ENCODE results near the gene ARHGAP31.

ARHGAP31 gene

DNA sequence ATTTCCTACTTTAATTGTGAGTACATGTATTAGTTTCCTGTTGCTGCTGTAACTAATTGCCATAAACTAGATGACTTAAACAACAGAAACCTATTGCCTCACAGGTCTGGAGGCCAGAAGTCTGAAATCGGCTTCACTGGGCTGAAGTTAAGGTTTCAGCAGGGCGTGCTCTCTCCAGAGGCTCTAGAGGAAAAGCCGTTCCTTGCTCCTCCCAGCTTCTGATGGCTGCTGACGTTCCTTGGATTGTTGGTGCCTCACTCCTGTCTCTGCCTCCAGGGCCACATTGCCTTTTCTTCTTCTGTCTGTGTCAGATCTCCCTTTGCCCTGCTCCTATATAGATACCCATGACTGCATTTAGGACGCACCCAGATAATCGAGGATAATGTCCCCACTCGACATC lies 80.9 kb downstream of the ARHGAP31 start:
- no peak for DNase-seq (ENCODE audit: low read depth, low spot score)
- H3K27ac ChIP-seq = no peak overlapping the region

DNA sequence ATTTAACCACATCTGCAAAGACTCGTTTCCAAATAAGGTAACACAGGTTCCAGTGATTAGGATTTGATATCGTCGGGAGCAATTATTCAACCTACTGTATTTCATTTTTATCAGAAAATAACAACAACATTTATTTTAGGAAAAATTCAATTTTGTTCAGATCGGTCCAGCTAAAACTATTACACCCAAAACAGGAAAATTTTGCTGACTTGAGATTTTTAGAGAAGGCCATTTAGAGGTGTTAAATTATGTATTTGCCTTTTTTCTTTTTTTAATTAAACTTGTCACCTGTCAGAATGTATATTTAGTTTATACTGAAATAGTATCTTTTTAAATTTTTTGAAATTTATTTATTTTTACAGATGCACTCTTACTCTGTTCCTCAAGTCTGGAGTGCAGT lies 81.3 kb downstream of the ARHGAP31 start:
- no peak overlapping the region for H3K27ac ChIP-seq
- DNase-seq (ENCODE audit: low read depth, low spot score) = no peak

- no peak for DNase-seq (ENCODE audit: low read depth, low spot score)
- no peak overlapping the region for H3K27ac ChIP-seq
Observed at GRCh38 chr3:119376758-119377157, 82.6 kb downstream of the ARHGAP31 start.

- DNase-seq (ENCODE audit: low read depth, low spot score) = no peak
- no peak overlapping the region for H3K27ac ChIP-seq
Observed at GRCh38 chr3:119378259-119378803, 84.1 kb downstream of the ARHGAP31 start.

DNA sequence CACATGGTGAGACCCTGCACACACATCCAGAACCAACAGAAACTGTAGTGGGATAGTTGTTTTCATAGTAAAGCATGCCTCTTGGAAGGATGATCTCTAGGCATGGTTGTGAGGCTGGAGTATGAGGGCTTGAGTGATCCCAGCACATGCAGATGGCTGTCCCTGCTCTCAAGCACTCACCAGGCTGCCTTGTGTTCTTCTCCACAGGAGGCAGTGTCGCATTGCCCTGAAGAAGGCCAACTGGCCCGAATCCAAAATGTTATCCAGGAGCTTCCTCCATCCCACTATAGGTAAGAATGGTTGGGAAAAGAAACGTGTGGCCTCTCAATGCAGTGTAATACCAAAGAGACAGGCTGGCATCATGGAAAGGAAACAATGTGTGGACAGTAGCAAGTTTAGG lies 86.5 kb downstream of the ARHGAP31 start:
- DNase-seq (ENCODE audit: low read depth, low spot score) = no peak
- H3K27ac ChIP-seq = no peak overlapping the region

- H3K27ac ChIP-seq = no peak overlapping the region
- DNase-seq (ENCODE audit: low read depth, low spot score) = no peak
Observed at GRCh38 chr3:119382134-119382533, 88.0 kb downstream of the ARHGAP31 start.

- no peak for DNase-seq (ENCODE audit: low read depth, low spot score)
- H3K27ac ChIP-seq = no peak overlapping the region
Observed at GRCh38 chr3:119388577-119388976, 94.4 kb downstream of the ARHGAP31 start.

DNA sequence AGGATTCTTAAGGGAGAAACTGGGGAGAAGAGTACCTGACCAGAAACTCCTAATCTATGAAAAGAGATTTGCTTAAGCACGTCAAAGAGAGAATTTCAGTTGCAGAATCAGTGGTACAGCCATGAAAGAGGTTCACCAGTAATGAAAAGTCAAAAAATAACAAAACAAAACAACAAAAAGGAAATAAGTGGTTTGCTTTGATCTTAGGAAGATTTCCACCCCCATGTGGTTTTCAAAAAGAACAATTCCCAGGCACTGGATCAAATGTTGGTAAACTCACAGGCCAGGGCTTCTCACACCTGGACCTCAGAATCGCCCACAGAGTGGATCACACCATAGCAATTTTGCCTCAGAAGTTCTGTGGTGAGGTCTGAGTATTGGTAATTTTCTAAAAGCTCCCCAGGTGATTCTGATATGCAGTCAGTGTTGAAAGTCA lies 101.8 kb downstream of the ARHGAP31 start:
- H3K27ac ChIP-seq = no peak overlapping the region
- DNase-seq (ENCODE audit: low read depth, low spot score) = no peak

DNA sequence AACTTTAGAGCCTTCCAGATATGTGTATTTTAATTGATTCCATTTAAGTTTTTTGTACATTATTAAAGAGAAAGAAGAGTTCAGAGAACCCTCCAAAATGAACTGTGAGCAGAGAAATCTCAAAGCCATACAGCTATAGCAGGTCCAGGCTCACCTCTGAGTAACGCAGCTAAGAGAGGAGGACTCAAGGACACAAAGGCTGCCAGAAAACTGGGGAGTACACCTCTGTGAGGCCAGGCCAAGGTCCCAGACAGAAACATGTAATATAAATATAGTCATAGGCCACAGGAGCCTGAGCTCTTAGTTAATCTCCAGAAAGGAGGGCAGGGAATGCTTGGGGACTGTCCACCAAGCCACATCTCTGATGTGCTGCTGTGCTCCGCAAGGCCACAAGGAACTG lies 102.7 kb downstream of the ARHGAP31 start:
- no peak for DNase-seq (ENCODE audit: low read depth, low spot score)
- H3K27ac ChIP-seq = no peak overlapping the region

- no peak for DNase-seq (ENCODE audit: low read depth, low spot score)
- no peak overlapping the region for H3K27ac ChIP-seq
Observed at GRCh38 chr3:119400466-119400865, 106.3 kb downstream of the ARHGAP31 start.

DNA sequence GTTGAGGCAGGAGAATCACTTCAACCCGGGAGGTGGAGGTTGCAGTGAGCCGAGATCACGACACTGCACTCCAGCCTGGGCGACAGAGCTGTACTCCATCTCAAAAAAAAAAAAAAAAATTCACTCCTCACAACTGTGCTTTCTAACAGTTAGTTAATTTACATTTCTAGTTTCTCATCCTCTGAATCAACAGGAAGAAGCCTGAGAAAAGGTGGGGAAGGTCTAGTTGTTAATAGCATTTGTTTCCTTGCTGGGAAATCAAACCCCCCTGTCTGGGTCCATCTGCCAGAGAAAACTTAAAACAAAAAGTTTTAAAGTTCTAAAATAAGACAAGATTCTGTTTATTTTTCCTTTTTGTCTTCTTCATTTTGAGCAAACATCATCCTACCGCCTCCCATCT lies 106.9 kb downstream of the ARHGAP31 start:
- no peak overlapping the region for H3K27ac ChIP-seq
- no peak for DNase-seq (ENCODE audit: low read depth, low spot score)

DNA sequence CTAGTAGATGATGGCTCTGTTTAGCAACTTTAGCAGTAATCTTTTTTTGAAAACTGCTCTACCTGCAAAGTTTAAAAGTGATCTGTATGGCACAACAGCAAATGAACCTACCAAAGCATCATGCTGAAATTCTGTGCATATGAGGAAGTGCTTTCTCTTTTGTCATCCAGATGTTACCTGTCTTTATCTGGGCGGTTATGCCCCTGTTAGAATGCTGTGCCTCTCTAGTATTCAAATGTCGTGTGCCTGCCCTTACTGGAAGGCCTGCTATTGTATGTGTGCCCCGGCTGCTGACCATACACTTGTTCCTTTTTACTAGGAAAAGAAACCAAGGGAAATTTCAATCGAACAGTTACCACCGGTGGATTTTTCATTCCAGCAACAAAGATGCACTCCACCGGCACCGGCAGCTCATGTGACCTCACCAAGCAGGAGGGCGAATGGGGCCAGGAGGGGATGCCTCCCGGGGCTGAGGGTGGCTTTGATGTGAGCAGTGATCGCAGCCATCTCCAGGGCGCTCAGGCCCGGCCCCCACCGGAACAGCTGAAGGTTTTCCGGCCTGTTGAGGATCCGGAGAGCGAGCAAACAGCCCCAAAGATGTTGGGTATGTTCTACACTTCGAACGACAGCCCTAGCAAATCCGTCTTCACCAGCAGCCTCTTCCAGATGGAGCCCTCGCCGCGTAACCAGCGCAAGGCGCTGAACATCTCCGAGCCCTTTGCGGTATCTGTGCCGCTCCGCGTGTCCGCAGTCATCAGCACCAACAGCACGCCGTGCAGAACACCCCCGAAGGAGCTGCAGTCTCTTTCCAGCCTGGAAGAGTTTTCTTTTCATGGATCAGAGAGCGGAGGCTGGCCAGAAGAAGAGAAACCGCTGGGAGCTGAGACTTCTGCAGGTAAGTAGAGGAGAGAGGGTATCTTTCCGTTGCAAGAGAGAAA lies 107.6 kb downstream of the ARHGAP31 start:
- no peak for DNase-seq (ENCODE audit: low read depth, low spot score)
- no peak overlapping the region for H3K27ac ChIP-seq

GRCh38 chr3:119402791-119403190 lies 108.6 kb downstream of the ARHGAP31 start:
- H3K27ac ChIP-seq = no peak overlapping the region
- no peak for DNase-seq (ENCODE audit: low read depth, low spot score)

- H3K27ac ChIP-seq = no peak overlapping the region
- DNase-seq (ENCODE audit: low read depth, low spot score) = no peak
Observed at GRCh38 chr3:119403201-119403600, 109.0 kb downstream of the ARHGAP31 start.

DNA sequence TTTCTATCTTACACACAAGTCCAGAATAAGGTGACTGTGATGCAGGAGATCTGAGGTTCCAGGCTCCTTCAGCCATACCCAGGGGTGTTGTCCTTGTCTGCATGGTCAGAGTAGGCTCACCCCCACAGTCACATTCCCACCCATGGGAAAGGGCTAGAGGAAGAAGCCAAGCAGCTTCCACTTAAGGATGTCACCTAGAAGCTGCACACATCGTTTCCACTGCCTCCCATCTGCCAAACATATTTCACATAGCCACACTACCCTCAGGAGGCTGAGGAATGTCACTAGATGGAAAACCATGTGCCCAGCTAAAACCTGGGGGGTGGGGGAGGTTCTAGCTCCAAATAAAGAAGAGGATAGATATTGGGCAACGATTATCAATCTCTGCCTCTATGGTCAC lies 111.1 kb downstream of the ARHGAP31 start:
- no peak overlapping the region for H3K27ac ChIP-seq
- no peak for DNase-seq (ENCODE audit: low read depth, low spot score)

DNA sequence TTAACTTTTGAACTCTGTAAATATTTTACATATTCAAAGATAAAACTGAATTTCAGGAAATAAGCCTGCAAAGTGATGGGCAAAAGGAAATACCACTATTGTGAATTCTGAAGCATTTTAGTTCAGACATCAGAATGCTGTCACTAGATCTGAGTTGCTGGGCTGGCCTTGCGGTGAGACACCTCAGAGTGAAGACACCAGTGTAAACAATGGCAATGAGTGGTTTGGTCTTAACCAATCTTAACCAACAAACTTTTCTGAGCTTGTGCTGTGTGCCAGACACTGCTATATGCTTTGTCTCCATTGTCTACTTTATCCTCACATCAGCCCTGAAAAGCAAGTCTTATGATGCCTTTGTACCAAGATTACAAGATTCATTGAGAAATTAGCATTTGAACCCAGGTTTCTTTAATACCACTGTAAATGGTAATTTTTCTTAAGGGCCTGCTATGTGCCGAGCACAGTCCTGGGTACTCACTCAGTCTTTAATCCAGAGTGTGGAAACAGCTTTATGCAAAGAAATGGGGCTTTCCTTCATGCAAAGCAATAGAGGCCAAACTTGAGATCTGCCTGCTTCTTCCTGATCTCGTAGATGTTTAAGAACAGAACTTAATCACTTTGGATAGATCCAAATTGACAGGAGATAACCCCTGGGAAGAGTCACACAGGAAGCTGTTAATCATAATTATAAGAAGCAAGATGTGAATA lies 114.2 kb downstream of the ARHGAP31 start:
- no peak for DNase-seq (ENCODE audit: low read depth, low spot score)

DNA sequence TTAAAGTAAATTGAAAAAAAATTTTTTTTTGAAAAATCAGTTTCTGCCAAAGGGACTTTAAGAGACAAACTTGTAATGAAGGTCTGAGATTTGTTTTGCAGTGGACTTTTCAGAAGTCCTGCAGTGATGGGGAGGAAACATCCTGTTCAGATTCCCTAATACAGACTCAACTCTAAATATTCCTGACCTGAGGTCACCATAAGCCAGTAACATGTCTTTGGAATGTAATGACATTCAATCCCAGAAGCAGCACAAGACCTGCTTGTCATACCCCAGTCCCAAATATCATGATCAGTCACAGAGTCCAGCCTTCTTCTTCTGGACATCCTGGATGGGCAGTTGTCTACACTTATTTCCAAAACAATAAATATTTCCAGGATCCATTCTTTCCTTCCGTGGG lies 115.7 kb downstream of the ARHGAP31 start:
- H3K27ac ChIP-seq = no peak overlapping the region
- DNase-seq (ENCODE audit: low read depth, low spot score) = no peak

More for the DNA sequence above, 114.2 kb downstream of the ARHGAP31 start:
- H3K27ac ChIP-seq = no peak overlapping the region

GRCh38 chr3:119413603-119414280 lies 119.6 kb downstream of the ARHGAP31 start:
- no peak overlapping the region for H3K27ac ChIP-seq
- DNase-seq (ENCODE audit: low read depth, low spot score) = no peak

- H3K27ac ChIP-seq = no peak overlapping the region
- DNase-seq (ENCODE audit: low read depth, low spot score) = no peak
Observed at GRCh38 chr3:119416873-119417272, 122.7 kb downstream of the ARHGAP31 start.

GRCh38 chr3:119417771-119418512 lies 123.8 kb downstream of the ARHGAP31 start:
- H3K27ac ChIP-seq = no peak overlapping the region
- DNase-seq (ENCODE audit: low read depth, low spot score) = no peak

Measured in epithelial cell of prostate (primary cell).